IPS DF 19.7 (cell line): ENCODE measurements around the gene FAM83D.
"Not testable (repeated sequence)": the region's sequence is repeated elsewhere in the genome, so short reads cannot be mapped to it uniquely, and the experiment has no call there.

Experiments used
- DNase-seq: peaks from one replicate; pipeline ENCODE4 v3.0.0-alpha.2; 2013; ENCODE audit warnings: low read depth, low spot score

Gene FAM83D

GRCh38 chr20:38965264-38965663, 39.0 kb downstream of the FAM83D start:
- DNase-seq = no peak

GRCh38 chr20:38968090-38968489, 41.9 kb downstream of the FAM83D start:
- DNase-seq = no peak

GRCh38 chr20:38969708-38970107, 43.5 kb downstream of the FAM83D start:
- no peak for DNase-seq

- no peak for DNase-seq
Measured at GRCh38 chr20:38970302-38970701, 44.1 kb downstream of the FAM83D start.

GRCh38 chr20:38973107-38973506, 46.9 kb downstream of the FAM83D start:
- no peak for DNase-seq

- no peak for DNase-seq
Measured at GRCh38 chr20:38973645-38974044, 47.4 kb downstream of the FAM83D start.

- DNase-seq = no peak
Measured at GRCh38 chr20:38975539-38976120, 49.4 kb downstream of the FAM83D start.

- no peak for DNase-seq
Measured at GRCh38 chr20:38979434-38979833, 53.2 kb downstream of the FAM83D start.

- no peak for DNase-seq
Measured at GRCh38 chr20:38979842-38980241, 53.6 kb downstream of the FAM83D start.

GRCh38 chr20:38982291-38982690, 56.1 kb downstream of the FAM83D start:
- no peak for DNase-seq

GRCh38 chr20:38985060-38985459, 58.8 kb downstream of the FAM83D start:
- no peak for DNase-seq

GRCh38 chr20:38985603-38986170, 59.5 kb downstream of the FAM83D start:
- DNase-seq = no peak

- no peak for DNase-seq
Measured at GRCh38 chr20:38986663-38987062, 60.4 kb downstream of the FAM83D start.

- no peak for DNase-seq
Measured at GRCh38 chr20:38987777-38988176, 61.6 kb downstream of the FAM83D start.

- DNase-seq = no peak
Measured at GRCh38 chr20:38990728-38991127, 64.5 kb downstream of the FAM83D start.

- DNase-seq = no peak
Measured at GRCh38 chr20:38991814-38992704, 65.8 kb downstream of the FAM83D start.

GRCh38 chr20:38995536-38996044, 69.4 kb downstream of the FAM83D start:
- DNase-seq = no peak

GRCh38 chr20:38996866-38997265, 70.6 kb downstream of the FAM83D start:
- DNase-seq = not testable (repeated sequence)

- no peak for DNase-seq
Measured at GRCh38 chr20:38997622-38998021, 71.4 kb downstream of the FAM83D start.

- DNase-seq = no peak
Measured at GRCh38 chr20:38999217-38999616, 73.0 kb downstream of the FAM83D start.

GRCh38 chr20:38999965-39000910, 74.0 kb downstream of the FAM83D start:
- DNase-seq = no peak
